Vagina (tissue), 2 donors: Measurements from ENCODE around the gene AKAP13.

Experiments
- POLR2A ChIP-seq, 2 donors: fragments of 450-650 bp; IDR thresholded peaks; one replicate each; pipeline ENCODE4 v1.6.1; 2017; ENCODE audit warnings: antibody characterized with exemption in 2 of 2, mild to moderate bottlenecking in 2 of 2, moderate library complexity in 2 of 2
- POLR2AphosphoS5 ChIP-seq, 2 donors: sonication (generic); formaldehyde crosslinking; IDR thresholded peaks; one replicate each; pipeline ENCODE4 v1.9.0; 2017; ENCODE audit warnings: antibody characterized with exemption in 2 of 2, mild to moderate bottlenecking in 2 of 2, low read depth in 1 of 2; ENCODE audit not compliant: insufficient read depth in 1 of 2
- TF ChIP-seq, protein P1 (sequence below), 3 experiments: fragments of 450-650 bp in 2 of 3; fragments of 200-600 bp in 1 of 3; sonication (generic) in 1 of 3; IDR thresholded peaks; one replicate each; pipeline ENCODE4 v1.5.1; 2017 to 2019; ENCODE audit warnings: antibody characterized with exemption in 3 of 3, mild to moderate bottlenecking in 2 of 3, moderate library complexity in 2 of 3

DNA sequence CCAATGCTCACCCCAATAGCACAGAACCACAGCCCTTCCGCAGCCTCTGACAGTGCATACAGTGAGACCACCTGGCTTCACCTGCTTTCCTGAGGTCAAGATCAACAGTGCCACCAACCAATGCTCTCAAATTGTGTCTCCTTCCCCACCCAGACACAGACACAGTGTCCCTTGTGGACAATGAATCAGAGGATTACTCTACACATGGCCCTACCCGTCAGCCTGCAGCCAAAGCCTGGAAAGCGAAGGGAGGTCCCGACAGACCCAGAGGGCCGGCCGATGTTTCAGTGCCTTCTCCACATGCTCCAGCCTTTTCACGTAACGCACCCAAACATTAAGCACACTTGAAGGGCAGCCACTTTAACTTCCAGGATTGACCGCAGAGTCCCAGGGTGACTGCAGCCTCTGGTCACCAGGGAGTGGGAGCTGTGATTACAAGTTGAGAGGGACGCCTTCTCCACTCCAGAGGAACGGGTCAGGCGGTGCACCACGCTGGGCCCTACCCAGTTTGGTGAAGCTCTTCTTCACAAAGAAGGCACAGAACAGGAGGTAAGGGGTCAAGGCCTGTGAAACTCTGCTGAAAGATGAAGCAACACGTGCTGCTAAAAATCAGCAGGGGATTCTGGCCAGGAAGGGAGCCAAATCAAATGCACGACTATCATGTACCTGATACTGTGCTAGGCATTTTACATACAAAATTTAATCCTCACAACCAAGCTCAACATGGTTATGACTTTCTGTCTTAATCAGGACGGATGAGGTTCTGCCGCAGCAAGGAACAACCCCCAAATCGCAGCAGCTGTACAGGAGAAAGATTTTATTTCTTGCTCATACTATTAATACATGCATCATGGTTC, 397.1 kb downstream of the AKAP13 start:
- TF ChIP-seq, protein P1, sequence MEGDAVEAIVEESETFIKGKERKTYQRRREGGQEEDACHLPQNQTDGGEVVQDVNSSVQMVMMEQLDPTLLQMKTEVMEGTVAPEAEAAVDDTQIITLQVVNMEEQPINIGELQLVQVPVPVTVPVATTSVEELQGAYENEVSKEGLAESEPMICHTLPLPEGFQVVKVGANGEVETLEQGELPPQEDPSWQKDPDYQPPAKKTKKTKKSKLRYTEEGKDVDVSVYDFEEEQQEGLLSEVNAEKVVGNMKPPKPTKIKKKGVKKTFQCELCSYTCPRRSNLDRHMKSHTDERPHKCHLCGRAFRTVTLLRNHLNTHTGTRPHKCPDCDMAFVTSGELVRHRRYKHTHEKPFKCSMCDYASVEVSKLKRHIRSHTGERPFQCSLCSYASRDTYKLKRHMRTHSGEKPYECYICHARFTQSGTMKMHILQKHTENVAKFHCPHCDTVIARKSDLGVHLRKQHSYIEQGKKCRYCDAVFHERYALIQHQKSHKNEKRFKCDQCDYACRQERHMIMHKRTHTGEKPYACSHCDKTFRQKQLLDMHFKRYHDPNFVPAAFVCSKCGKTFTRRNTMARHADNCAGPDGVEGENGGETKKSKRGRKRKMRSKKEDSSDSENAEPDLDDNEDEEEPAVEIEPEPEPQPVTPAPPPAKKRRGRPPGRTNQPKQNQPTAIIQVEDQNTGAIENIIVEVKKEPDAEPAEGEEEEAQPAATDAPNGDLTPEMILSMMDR (IDR thresholded peaks at IDR 0.05), result no peak
- TF ChIP-seq POLR2A (IDR thresholded peaks at IDR 0.05) (no peak), POLR2AphosphoS5 (IDR thresholded peaks at IDR 0.05; ENCODE audit: insufficient read depth in 1 of 2, low read depth in 1 of 2) (no peak)
